ENCODE results near the gene LRP1B.

The LRP1B gene

DNA sequence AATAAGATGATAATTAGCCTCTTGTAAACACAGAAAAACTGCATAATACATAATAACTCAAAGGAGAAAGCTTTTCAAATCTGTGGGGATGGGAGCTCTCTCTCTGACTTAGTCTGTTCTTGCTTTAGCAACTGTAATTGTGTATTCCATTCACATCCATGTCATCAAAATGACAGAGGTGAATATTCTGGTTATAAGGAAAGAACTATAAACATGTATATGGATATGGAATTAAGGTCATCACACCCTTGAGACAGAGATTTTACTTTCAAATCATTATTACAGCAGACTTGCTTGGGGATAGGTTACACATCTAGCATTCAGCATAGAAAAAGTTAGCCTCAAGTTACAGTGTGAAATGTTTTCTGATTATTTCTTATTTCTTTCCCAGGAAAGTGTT is 497.7 kb downstream of the LRP1B start:
- no peak for DNase-seq

DNA sequence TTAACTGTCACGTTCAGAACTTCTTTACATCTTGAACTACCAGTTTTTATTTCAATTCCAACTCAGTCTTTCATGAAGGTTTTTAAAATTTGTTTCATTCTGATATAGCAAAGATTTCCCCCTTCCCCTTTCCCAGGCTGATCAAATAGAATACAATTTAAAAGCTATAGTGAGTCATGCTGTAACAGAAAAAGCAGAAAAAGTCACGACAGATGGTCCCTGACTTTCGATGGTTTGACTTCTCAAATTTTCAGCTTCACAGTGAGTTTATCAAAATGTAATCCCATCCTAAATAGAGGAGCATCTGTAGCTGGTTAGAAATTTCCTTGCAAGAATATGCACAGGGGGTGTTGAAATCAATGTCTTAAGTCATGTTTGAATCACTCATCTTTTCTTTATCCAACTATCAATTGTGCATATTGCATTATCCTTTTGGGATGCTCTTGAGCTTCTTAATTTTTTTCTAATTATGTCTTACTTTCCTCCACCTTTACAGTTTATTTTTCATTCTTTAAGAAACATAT is 500.3 kb downstream of the LRP1B start:
- no peak for DNase-seq

DNA sequence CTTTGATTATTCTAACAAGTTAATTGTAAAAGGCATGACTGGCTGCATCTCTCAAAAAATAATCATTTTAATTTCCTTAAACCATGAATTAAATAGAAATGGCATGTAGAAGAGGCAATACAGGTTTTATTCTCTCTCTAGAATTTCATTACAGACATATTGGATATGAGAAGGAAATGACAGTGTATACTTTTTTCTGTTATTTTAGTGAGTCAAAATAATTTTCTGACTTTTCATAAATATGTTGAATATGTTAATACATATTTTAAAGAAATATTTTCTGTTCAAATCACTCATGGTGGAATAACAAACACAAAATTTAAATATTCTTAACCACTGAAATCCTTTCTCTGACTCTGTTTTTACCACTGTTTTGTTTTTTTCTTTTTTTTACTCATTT is 510.4 kb downstream of the LRP1B start:
- DNase-seq, result no peak

DNA sequence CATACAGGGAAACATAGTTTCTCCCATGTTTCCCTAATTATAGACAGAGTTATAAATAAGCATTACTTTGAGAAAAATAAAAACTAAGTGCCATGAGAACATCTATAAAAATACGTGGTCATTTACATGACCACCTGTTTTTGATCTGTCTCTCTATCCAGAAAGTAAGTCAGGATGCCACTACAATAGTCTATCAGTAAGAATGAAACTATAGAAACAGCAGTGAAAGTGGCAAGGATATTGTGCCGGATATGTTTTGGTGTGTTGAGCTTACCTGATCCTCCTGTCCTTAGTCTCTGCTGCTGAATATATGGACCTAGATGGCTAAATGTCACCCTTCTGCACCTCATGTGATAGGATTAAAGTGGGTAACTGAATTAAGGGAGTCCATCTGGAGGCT is 512.4 kb downstream of the LRP1B start:
- no peak for DNase-seq

DNA sequence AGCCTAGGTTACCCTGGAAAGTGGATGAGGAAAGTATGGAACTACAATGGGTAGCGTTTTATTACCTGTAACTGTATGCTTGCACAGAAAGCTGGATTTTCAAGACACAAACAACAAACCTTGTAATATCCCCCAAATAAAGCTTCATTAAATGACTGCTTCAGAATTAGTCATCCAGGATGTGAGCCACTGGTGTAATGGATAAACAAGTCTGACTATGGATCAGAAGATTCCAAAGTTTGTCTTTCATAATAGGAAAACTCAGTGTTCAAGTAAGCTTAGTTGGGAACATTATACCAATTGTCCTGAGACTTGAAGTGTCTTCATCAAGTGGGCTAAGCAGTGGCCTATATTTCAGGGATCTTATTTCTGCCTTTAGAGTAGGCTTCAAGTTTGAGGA is 518.8 kb downstream of the LRP1B start:
- no peak for DNase-seq

DNA sequence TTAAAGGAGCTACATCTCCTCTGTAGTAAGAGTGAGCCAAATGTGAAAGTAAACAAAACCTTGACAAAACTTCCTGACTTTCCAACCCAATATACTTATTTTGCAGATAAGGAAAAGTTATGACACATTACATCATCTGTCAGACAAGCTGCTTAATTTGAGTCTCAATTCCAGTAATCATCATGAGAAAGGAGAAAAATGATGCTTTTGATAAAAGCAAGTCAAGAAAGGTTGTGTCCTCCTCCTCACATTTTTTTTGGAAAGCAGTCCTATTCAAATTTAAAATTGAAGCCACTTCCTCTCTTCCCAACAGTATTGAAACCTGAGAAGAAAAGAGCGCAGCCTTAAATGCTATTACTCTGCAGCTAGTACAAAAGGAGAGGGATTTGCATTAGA is 519.6 kb downstream of the LRP1B start:
- no peak for DNase-seq

DNA sequence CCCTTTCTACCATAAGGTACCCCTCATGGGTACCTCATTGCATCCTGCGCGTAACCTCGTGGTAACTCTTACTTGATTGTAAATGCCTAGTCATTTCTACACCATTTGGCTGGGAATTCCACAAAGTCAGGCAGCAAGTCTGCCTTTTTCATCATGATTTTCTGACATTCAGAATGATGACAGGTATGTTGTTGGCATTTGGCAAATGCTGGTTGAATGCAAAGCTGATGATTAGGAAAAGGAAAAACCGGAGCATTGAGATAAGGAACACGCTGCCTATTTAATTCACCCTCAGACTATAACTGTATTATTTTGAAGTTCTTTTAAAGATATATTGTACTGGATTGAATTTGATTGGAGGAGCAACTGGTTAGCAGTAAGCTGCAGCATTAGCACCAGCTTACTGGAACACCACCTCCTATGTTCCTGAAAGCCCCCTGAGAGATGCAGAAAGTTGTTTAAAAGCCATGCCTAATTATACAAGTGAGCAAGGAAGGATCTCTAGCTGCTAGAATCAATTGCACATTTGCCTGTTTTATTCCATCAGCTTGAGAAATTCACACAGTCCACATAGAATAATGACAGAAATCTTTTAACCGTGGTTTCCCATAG is 520.1 kb downstream of the LRP1B start:
- no peak for DNase-seq

DNA sequence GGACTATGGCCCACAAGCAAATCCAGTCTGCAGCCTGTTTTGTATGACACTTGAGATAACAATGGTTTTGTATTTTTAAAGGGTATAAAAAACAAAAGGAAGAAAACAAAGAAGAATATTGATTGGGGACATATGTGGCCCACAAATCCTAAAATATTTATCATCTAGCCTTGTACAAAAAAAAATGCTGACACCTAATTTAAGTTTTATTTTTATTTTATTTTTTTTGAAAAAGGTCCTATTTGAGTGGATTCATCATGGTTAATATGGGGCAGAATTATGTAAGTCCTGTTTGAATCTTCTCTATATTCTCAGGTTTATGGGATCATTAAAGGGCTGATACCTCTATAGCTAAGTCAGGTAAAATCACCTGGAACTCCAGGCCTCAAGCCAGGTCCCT is 525.7 kb downstream of the LRP1B start:
- no peak for DNase-seq

DNA sequence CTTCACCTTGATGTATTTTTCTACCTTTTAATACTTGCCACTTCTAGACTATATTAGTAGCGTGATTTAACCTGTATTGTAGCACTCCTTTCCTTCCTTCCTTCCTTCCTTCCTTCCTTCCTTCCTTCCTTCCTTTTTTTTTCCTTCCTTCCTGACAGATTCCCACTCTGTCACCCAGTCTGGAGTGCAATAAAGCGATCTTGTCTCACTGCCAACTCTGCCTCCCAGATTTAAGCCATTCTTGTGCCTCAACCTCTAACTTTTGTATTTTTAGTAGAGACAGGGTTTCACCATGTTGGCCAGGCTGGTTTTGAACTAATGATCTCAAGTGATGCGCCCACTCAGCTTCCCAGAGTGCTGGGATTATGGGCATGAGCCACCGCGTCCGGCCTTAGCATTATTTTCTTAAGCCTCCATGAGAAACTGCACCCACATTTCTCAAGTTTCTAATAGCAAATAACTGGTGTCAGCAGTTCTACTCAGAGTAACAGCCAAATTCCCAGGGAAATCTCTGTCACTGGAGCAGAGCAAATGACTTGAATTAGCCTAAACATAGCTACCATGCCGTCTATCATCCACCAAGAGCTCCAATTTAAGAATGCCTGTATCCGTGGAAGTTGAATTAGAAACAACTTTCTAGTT is 529.2 kb downstream of the LRP1B start:
- no peak for DNase-seq

DNA sequence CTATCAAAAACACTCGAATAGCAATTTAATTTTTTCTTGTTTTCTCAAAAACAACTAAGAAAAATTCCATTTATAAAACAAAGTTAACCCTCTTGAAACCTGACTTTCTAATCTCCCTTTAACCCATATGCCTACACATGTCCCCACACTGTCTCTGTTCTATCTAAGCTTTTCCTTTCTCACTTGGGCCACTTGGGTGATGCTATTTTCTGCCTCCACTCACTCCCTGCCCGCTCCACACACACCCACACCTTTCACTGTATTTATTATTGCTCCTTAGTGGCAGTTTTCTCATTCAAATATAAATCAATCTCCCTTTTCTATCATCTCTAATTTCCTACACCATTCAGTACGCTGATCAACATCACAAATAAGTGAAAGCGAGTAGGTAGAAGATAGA is 531.1 kb downstream of the LRP1B start:
- DNase-seq, result no peak

DNA sequence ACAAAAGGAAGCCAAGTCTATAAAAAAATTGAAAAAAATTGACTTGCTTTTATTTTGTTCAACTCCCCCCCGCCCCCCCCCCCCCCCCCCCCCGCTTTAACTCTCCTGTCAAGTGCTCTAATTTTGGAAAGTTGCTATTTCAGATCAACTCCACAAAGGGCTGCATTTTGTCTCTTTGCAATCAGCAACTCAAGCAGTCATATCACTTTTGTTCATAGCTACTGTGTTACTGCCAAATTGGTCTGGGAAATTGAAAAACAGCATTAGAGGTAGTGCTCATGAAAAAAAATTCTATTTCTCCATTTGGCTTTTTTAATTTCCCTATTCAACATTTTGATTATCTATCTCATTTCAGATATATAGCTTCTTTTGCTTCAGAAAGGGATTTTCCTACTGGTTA is 531.8 kb downstream of the LRP1B start:
- DNase-seq, result no peak

DNA sequence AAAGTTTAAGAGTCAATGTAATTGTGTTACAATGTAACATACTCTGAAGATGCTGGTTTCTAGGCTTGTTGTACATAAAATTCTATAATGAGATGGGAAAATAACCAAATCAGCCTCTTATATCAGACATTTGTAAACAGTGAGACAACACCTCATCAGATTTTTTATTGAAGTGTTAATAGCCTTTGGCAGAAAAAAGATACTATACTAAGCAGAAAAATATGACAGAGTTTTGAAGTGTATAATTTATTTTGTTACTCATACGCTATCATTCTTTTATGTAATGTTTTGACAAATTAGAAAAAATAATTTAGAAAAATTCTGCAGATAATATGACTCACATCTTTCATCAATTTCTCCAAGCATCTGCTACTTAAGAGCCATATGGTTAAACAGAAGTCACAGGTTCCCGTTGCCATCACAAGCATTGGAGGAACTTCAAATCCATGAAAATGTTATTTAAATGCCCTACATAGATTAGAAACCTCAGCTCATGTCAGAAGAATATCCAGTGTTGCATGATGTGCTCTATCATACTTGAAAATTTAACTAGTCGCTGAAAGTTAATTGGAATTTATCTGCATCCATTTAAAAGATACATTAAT is 535.4 kb downstream of the LRP1B start:
- no peak for DNase-seq

DNA sequence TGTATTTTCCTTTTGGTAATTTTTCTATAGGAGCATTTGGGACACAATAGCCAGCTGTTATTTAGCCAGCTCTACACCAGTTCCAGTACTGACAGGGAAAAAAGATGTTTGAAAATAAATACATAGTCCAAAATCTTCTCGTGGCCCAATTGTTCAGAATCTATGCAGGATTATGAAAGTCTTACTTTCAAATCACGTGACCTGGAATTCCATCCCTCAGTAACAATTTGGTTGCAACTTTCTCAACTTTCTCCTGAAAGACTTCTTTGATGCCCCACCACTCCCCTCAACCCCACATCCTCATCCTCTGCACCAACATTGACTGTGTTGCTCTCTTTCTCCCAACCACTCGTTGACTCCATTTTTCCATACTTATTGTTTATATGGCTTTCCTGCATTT is 539.0 kb downstream of the LRP1B start:
- DNase-seq, result no peak

DNA sequence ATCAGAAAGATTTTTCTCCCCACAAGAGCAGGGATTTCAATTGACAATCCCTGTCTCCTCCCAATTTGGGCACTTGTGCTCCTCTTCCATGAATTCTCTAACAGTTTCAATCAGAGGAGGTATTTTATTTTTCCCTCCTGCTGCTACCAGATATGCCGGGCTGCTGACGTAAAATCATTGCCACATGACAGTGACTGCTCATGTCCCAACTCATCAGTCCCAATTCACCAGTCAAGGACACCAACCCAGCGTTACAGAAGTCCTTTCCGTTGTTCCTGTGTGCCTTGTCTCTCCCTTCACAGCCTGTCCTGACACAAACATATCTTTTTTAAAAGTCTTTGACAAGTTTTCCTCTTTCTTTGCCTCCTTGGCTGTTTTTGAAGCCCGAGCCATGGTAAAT is 540.2 kb downstream of the LRP1B start:
- DNase-seq, result no peak

DNA sequence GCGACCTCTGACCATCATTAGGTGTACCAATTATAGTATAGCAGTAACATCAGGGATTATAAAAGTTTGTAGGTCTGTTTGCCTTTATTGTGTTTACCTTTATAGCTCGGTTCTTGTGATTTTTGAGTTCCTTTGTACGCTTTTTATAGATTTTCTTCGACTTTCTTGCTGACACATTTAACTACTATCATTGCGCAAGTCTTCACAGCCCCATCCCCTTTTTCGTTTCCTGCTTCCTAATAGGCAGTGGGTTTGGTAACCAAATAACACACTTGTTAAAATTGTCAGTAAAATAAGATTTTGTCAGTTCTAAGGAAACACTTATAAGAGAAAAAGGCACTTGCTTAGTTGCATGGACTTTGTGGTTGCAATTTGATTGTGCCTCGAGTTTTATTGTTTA is 541.5 kb downstream of the LRP1B start:
- DNase-seq, result no peak

DNA sequence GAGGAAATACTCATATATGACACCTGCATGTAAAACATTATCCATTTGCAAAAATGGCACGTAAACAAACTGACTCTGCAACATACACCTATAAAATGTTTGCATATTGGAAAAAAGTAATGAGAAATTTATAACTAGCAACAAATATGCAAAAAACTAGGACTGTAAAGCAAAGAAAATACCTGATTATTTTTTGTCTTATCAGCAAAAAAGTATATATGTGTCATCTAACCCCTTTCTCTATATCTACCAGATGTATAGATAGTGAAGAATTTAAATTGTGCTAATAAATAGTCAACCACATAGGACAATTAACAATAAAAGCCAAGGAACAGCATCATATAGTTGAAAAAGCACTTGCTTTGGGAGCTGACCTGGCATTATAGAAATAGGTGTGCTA is 543.8 kb downstream of the LRP1B start:
- DNase-seq, result no peak

DNA sequence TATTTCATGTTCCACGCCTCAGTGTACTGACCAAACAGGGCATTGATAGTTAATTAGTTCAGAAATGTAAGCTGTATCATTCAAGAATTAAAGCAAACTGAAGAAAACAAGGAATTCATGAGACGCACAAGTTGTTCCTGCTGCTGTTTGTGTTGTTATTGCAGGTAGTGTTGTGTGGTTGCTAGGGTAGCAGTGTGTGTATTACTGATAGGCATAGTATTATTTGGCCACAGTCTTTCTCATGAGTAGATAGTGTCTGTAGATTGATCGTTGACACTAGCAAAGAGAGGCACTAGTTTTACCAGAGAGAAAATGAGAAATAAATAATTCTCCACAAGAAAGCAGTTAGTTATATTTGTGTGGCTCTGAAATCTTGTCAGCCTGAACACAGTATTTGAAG is 548.6 kb downstream of the LRP1B start:
- DNase-seq, result no peak

DNA sequence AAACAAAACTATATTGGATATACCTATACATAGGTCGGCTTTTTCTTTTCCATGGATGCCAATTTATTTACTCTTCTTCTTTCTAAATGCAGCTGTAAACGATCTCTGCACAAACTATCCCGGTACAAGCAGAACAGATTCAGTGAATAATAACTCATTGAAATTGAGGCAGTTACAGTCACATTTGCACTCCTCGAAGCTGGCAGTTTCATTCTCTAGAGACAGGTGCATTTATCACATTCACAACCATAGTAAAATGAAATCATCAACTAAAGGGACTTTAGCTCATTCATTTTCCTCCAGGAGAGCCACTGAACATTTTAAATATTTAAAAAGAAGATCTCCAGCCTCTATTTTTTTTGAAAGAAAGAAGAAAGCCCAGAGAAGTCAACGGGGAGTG is 551.7 kb downstream of the LRP1B start:
- no peak for DNase-seq

DNA sequence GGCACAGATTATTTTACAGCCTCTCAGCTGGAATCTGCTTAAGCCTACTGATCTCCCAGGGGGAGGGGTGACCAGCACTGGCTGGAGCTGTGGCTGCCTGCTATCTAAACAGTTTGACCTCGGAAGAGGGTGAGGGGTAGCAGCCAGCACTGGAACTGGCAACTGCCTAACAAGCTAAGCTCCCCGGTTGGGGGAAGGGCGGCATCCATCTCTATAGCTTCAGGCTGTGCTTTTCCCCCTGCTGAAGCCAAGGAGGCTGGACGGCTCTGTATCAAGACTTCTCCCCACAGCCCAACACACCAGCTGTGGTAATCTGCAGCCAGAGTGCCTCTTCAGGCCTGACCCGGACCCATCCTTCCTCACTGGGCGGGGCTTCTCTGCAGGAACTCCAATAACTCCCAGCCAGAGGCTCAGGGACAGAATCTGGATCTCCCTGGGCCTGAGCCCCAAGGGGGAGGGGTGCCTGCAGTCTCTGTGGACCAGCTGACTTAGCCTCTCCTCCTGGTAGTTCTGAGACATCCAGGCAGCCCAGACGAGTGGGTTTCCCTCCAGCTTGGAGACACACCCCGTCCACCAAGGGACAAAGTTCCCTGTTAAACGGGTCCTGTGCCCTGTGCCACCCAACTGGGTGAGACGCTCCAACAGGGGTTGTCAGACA is 560.2 kb downstream of the LRP1B start:
- DNase-seq, result no peak

DNA sequence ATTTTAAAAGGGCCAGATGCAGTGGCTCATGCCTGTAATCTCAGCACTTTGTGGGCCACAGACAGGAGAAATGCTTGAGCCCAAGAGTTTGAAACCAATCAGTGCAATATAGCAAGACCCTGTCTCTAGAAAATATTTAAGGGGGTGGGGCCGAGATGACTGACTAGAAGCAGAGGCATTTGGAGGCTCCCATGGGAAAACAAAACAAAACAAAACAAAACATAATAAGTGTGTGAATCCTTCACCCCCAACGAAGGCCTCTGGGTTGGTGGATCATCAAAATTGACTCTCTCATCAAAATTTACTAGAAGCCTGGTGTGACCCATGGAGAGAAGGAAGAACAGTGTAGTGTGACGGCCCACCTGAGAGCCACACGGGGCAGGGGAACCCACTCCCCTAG is 560.9 kb downstream of the LRP1B start:
- no peak for DNase-seq

DNA sequence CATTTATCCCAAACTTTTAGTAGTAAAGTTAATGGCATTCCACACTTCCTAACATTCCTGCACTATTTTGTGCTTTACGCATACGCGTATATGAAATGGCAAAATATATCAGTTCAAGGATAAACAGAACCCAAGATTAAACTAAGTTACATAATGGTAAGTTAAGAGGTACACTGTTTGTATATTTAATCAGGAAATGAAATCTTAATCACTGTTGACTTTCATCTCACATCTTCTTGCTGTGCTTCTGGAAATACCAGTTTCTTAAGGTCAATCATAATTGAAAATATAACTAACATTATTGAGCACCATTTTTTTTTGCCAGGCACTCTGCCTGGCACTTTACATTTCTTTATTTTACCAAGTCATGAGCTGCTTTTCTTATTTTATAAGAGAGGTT is 565.2 kb downstream of the LRP1B start:
- no peak for DNase-seq

DNA sequence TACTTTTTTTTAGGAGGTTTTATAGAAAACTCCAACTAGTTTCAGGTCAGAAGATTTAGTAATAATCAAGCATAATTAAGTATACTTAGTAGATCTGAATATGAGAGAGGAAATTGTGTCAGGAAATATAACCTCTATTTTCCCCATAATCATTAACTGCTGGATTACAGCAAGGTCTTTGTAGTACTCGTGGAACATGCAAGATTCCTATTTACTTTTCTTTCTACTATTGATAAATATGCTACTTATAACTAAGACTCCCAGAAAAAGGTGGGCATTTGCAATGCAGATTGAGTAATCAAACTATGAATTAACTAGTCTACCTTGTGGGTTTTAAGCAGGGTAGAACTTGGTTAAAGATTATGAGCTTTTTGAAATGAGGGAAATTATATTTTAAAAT is 570.1 kb downstream of the LRP1B start:
- no peak for DNase-seq

DNA sequence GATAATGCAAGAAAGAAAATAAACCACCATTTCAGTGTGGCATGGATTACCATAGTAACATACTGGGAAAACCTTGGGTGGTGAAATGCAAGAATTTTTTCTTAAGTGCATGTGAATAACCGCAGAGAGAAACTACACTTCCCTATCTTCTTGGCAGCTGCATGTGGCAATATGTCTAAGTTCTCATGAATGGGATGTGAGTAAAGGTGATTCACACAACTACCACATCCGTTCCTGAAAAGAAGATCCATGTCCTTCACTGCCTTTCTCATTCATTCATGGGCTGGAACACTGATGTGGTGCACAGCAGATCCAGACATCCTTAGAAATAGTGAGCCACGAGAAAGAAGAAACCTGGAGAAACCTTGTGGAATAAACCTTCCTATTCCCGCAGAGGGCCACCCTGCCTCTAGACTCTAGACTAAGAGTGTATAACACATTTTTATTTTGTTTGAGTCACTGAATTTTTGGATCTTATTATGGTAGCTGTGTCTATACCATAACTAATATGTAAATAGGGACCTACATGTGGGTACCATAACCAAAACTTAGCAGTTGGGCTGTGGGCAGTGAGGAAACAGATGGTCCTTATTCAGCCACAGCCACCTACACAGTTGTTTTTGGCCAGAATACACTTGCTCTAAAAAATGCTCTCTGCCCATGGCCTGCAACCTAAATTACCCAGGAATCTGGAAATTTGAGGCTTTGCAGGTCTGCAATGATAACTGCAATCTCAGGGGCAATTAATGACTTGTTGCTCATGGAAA is 573.3 kb downstream of the LRP1B start:
- peak; percentile 67 for DNase-seq

Data from GDM1 (cell line).